SU-DHL-6 (cell line): ENCODE results near the gene ADAM10.

Experiments used
- CTCF ChIP-seq: fragments of 200-600 bp; sonication (generic); IDR thresholded peaks from one replicate; pipeline ENCODE4 v1.5.1; 2017; ENCODE audit warnings: antibody characterized with exemption, mild to moderate bottlenecking, low read length, moderate library complexity; ENCODE audit not compliant: insufficient read depth, poor library complexity, severe bottlenecking
- EZH2phosphoT487 ChIP-seq: fragments of 200-600 bp; sonication (generic), shearing (Covaris generic); conservative IDR thresholded peaks from 2 replicates; pipeline ENCODE4 v1.6.1; 2018; ENCODE audit warnings: mild to moderate bottlenecking, antibody characterized with exemption, low read length, moderate library complexity, mixed read lengths

GRCh38 chr15:58622877-58623276 lies 126.6 kb downstream of the ADAM10 start:
- TF ChIP-seq CTCF (no peak), EZH2phosphoT487 (no peak)
